ENCODE data around the gene LOXL4. TPM values are rescaled to one million over a fixed set of nuclear protein-coding genes. Genes with fewer than 3 reads are reported as not detected.
"Not testable (repeated sequence)": the region's sequence is repeated elsewhere in the genome, so short reads cannot be mapped to it uniquely, and the experiment has no call there.

The LOXL4 gene
- total and polyA plus RNA-seq, 3 donors from 2014 or later = 14.0 to 38.2 (median 18.9) TPM

DNA sequence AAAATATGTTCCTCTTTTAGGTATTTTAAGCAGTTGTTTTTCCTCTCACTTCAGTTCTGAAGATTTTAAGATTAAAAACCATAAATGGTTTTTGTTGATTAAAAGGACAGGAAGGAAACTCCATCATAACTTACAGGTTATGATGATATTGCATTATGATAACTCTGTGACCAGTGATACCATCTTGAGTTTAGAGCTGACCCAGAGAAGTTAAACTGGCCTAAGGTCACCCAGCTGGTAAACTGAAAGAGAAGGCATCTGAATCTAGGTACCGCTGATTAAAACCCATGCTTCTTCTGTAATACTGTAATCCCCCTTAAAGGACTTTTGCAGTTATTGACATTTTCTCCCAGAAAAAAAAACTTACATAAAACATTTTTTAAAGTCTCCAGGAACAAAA is 29.6 kb downstream of the LOXL4 start:
- Histone ChIP-seq H3K4me3 (no peak overlapping the region), H3K9me3 (no peaks in the 10 kb centered on the region), H3K36me3 (ENCODE audit: low read depth, missing control alignments) (no peaks in the 10 kb centered on the region), H3K27ac (no peak overlapping the region), H3K4me1 (no peaks in the 10 kb centered on the region), H3K27me3 (no peaks in the 10 kb centered on the region)
- 90 to 96% methylated on average over 1 of the region's 1 CpG for WGBS, 2 donors
- TF ChIP-seq POLR2A (IDR thresholded peaks at IDR 0.05) = no peak
- intact Hi-C loops (cut with DNase I; ENCODE audit: low total_unique reads) = no loop called here
- no peak for DNase-seq

- no peaks in the 10 kb centered on the region for H3K27me3 ChIP-seq
- no peaks in the 10 kb centered on the region for H3K36me3 ChIP-seq (ENCODE audit: low read depth, missing control alignments)
- no peak for DNase-seq
- intact Hi-C loops (cut with DNase I; ENCODE audit: low total_unique reads) = no loop called here
- H3K4me3 ChIP-seq = no peak overlapping the region
- TF ChIP-seq, protein P1, sequence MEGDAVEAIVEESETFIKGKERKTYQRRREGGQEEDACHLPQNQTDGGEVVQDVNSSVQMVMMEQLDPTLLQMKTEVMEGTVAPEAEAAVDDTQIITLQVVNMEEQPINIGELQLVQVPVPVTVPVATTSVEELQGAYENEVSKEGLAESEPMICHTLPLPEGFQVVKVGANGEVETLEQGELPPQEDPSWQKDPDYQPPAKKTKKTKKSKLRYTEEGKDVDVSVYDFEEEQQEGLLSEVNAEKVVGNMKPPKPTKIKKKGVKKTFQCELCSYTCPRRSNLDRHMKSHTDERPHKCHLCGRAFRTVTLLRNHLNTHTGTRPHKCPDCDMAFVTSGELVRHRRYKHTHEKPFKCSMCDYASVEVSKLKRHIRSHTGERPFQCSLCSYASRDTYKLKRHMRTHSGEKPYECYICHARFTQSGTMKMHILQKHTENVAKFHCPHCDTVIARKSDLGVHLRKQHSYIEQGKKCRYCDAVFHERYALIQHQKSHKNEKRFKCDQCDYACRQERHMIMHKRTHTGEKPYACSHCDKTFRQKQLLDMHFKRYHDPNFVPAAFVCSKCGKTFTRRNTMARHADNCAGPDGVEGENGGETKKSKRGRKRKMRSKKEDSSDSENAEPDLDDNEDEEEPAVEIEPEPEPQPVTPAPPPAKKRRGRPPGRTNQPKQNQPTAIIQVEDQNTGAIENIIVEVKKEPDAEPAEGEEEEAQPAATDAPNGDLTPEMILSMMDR (IDR thresholded peaks at IDR 0.05) = no peak
- no peak for TF ChIP-seq POLR2A (IDR thresholded peaks at IDR 0.05)
- no peaks in the 10 kb centered on the region for H3K4me1 ChIP-seq
- H3K9me3 ChIP-seq = no peaks in the 10 kb centered on the region
- 66 to 75% methylated on average over 5 of the region's 5 CpGs for WGBS, 2 donors
- H3K27ac ChIP-seq = no peak overlapping the region
Observed at GRCh38 chr10:98236862-98237261, 31.1 kb downstream of the LOXL4 start.

DNA sequence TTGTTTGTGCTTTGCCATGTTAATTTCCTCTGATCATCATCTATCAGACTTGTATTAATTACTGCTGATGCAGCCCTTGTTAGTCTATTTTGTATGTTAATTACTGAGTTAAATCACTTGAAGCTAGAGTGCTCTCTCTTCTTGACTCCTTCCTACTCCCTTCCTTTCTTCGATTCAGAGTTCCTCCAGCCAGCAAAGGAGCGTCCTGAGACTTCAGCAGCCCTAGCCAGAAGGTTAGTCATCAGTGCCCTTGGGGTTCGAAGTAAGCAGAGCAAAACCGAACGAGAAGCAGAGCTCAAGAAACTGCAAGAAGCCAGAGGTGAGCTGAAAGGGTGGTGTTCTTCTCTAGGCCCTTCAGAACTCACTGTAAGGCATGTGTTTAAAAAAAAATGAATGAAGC is 32.1 kb downstream of the LOXL4 start:
- Histone ChIP-seq H3K36me3 (ENCODE audit: low read depth, missing control alignments) (no peaks in the 10 kb centered on the region), H3K27ac (no peak overlapping the region), H3K4me1 (no peaks in the 10 kb centered on the region), H3K4me3 (no peak overlapping the region), H3K9me3 (no peaks in the 10 kb centered on the region), H3K27me3 (no peaks in the 10 kb centered on the region)
- DNase-seq = no peak
- WGBS, 2 donors = 52 to 54% methylated on average over 5 of the region's 5 CpGs
- intact Hi-C loops (cut with DNase I; ENCODE audit: low total_unique reads) = no loop called here
- TF ChIP-seq POLR2A (IDR thresholded peaks at IDR 0.05) = no peak
- TF ChIP-seq, protein P1 (IDR thresholded peaks at IDR 0.05) = no peak

- TF ChIP-seq, protein P1 (IDR thresholded peaks at IDR 0.05) = no peak
- no peak for TF ChIP-seq POLR2A (IDR thresholded peaks at IDR 0.05)
- Histone ChIP-seq H3K4me3 (no peak overlapping the region), H3K4me1 (no peaks in the 10 kb centered on the region), H3K9me3 (no peaks in the 10 kb centered on the region), H3K27me3 (no peaks in the 10 kb centered on the region), H3K27ac (no peak overlapping the region), H3K36me3 (ENCODE audit: low read depth, missing control alignments) (no peaks in the 10 kb centered on the region)
- no peak for DNase-seq
- intact Hi-C loops (cut with DNase I; ENCODE audit: low total_unique reads) = no loop called here
- WGBS, 2 donors = 92 to 93% methylated on average over 4 of the region's 4 CpGs
Observed at GRCh38 chr10:98231417-98231816, 36.6 kb downstream of the LOXL4 start.

GRCh38 chr10:98228266-98228665 is 39.7 kb downstream of the LOXL4 start:
- intact Hi-C loops (cut with DNase I; ENCODE audit: low total_unique reads); H3K4me3 ChIP-seq; DNase-seq; H3K4me1 ChIP-seq; H3K27ac ChIP-seq; H3K36me3 ChIP-seq (ENCODE audit: low read depth, missing control alignments); H3K9me3 ChIP-seq; H3K27me3 ChIP-seq: not testable (repeated sequence)
- 92 to 100% methylated on average over 1 of the region's 1 CpG for WGBS, 2 donors

- H3K36me3 ChIP-seq (ENCODE audit: low read depth, missing control alignments); DNase-seq; H3K9me3 ChIP-seq; intact Hi-C loops (cut with DNase I; ENCODE audit: low total_unique reads); H3K27me3 ChIP-seq; H3K4me1 ChIP-seq; H3K4me3 ChIP-seq; H3K27ac ChIP-seq: not testable (repeated sequence)
- WGBS, 2 donors = 97% methylated on average over 3 of the region's 3 CpGs
Observed at GRCh38 chr10:98227713-98228112, 40.3 kb downstream of the LOXL4 start.
